ENCODE data around the gene KCNT1. TPM values are rescaled to one million over a fixed set of nuclear protein-coding genes. Genes with fewer than 3 reads are reported as not detected.

Gene KCNT1
- total RNA-seq, 1 donor from 2014 or later = not detected

DNA sequence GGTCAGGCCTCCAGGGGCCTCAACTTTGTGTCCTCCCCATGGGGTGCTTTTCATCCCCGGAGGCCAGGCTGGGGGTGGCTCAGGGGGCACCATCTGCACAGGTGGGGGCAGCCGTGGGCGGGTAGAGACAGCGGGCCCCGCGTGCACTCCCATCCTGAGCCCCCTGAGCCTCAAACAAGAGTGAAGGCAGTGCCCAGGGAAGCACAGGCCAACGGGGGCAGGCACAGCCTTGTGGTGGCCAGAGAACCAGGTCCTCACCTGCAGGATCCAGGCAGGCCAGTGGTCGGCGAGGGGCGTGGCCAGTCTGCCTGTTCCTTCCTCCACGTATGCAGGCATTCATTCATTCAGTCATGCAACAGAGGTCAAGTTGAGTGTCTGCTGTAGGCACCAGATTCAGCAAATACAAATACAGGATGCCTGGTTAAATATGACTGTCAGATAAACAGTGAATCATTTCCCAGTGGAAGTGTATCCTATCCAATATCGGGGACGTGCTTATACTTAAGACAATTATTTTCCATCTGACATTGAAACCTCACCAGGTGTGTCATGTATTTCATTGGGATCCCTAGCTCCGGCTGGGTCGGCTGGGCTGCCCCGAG, 22.3 kb downstream of the KCNT1 start:
- peak; percentile 80 for DNase-seq (ENCODE audit: extremely low read depth, low read depth, low spot score)

- DNase-seq (ENCODE audit: extremely low read depth, low read depth, low spot score) = no peak
These were observed 24.3 kb downstream of the KCNT1 start for GRCh38 chr9:135726138-135726853.

DNA sequence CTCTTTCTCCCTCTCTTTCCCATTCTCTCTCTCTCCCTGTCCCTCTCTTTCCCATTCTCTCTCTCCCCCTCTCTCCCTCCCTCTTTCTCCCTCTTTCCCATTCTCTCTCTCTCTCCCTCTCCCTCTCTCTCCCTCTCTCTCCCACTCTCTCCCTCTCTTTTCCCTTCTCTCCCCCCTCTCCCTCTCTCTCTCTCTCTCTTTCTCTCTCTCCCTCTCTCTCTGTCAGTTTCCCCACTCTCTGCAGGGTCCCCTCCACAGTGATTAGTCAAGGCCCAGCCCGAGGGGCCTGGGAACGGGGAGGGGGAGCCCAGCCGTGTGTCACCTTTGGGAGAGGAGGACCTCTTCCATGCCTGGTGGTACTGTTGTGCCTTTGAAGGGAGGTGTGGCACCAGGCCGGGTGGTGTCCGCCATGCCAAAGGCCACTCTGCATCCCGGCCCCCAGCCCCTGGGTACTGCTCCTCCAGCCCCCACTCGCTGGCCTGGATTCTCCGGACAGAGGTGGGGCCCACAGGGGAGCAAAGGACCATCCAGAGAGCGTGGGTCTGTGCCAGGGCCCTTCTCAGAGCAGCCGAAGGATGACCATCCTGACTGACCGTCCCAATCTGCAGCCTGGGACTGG, 25.4 kb downstream of the KCNT1 start:
- no peak for DNase-seq (ENCODE audit: extremely low read depth, low read depth, low spot score)

DNA sequence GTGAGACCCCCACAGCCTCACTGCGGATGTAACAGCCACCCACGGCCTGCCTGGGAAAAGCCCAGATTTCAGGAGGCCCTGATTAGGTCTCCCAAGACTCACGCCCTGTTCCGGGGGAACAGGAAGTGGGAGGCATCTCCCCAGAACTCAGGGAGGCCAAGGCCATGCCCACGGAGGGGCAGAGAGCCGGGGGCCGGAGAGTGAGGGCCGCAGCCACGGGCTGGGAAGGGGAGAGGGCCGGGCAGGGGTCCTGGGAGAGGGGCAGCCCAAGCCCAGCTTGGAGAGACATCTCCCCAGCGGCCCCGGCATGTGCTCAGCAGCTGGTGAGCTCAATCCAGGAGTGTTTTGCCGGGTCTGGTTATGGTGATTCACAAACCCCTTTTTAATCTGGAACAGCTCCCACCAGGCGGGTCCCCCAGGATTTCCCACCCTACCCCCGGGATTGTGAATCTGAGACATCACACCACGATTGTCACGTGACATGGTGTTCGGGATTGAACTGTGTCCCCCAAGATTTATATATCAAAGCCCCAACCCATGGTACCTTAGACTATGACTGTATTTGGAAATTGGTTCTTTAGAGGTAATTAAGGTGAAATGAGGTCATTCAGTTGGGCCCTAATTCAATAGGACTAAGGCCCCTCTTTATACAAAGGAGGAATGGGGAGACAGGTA, 26.6 kb downstream of the KCNT1 start:
- DNase-seq (ENCODE audit: extremely low read depth, low read depth, low spot score) = no peak

DNA sequence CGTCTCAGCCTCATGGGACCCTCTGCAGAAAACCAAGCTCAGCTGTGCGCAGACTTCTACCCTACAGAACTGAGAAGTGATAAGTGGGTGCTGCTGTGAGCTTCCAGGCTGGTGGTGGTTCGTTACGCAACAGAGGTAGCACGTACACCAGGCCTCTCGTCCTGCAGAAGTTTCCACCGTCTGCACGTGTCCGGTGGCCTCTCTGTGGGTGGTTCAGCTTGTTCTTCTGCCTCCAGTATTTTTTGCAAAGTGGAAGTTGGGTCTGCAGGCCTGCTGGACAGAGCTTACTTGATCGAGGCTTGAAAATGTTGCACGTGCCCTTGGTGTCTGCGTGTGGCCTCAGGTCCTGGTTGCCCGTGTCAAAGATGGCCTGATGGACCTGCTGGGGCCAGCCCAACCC, 27.5 kb downstream of the KCNT1 start:
- no peak for DNase-seq (ENCODE audit: extremely low read depth, low read depth, low spot score)

DNA sequence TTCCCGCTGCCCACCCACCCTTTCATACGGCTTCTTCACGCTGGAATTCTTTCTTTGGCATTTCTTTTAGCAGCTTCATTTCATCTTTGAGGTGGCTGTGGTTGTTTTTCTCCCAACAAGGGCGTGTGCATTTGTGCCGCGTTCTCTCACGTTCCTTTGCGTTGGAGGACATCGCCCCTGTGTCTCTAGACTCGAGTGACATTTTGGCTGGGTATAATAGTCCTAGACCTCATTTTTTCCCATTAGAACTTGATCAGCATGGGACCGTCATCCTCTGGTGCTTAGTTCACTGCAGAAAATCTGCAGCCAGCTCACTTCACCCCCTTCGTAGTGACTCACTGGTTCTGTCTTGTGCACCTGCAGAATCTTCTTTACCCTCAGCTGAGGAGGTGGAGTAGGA, 29.5 kb downstream of the KCNT1 start:
- no peak for DNase-seq (ENCODE audit: extremely low read depth, low read depth, low spot score)

GRCh38 chr9:135732569-135733257, 30.7 kb downstream of the KCNT1 start:
- no peak for DNase-seq (ENCODE audit: extremely low read depth, low read depth, low spot score)

DNA sequence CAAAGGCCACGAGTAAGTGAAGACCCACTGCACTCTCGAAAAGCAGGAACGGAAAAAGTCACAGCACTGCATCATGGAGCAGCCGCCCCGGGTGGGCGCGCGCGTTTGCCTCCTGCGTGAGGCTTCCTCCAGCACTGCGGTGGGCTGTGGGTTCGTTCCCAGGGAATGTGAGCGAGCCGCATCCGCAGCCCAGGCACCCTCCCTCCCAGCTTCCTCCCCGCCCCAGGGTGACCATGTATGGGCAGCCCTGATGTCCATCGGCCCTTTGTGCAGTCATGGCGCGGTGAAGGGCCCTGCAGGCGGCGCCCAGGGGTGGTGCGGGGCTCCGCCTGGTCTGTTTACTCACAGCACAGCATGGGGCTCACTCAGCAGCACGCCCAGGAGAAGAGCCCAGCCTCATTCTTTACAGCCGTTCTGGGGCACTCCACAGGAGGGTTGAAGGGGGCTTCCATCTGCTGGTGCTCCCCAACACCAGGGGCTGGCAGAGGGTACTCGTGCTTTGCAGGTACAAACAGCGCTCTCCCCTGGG, 32.7 kb downstream of the KCNT1 start:
- DNase-seq (ENCODE audit: extremely low read depth, low read depth, low spot score) = no peak

- DNase-seq (ENCODE audit: extremely low read depth, low read depth, low spot score) = no peak
These were observed 34.4 kb downstream of the KCNT1 start for GRCh38 chr9:135736272-135736978.

- no peak for DNase-seq (ENCODE audit: extremely low read depth, low read depth, low spot score)
These were observed 35.2 kb downstream of the KCNT1 start for GRCh38 chr9:135736979-135737839.

GRCh38 chr9:135737840-135738521, 36.0 kb downstream of the KCNT1 start:
- no peak for DNase-seq (ENCODE audit: extremely low read depth, low read depth, low spot score)

GRCh38 chr9:135739271-135740220, 37.6 kb downstream of the KCNT1 start:
- no peak for DNase-seq (ENCODE audit: extremely low read depth, low read depth, low spot score)

DNA sequence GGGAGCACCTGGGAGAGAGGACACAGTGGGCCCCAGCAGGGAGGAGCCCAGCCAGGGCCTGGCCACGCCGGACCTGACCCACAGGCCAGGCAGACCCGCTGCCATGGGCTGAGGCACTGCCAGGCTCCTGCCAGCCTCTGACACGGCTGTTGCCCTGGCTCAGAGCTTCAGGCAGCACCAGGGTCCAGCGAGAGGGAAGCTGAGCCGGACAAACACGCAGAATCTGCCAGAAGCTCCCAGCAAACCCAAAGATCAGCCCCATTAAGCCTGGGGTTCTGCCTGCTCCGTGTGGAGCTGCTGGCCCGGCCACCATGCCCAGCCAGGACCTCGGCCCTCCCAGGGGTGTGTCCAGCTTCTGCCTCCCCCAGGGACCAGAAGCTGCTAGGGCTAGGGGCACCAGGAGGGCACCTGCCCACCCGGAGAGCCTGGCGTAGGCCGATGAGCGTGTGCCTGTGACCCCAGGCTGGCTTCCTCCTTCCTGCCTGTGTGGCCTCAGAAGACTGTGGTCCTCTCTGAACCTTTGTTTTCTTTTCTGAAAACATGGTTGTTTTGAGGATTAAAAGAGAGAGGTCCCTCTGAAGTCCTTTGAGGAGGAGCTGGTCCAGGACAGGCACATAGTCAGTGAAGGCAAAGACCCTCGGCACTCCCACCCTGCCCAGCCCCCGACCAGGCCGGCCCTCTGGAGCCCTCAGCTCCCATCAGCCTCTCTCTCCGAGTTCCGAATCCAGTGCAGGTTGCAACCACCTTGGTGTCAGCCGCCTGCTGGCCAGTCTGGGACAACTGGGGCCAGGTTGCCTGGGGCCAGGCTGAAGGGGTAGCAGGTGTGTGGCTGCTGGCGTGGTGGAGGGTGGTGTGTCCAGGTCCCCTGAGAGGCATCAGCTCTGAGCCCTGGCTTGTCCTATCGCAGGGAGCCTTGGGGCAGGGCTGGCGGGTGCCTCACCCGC, 39.6 kb downstream of the KCNT1 start:
- DNase-seq (ENCODE audit: extremely low read depth, low read depth, low spot score) = no peak

- DNase-seq (ENCODE audit: extremely low read depth, low read depth, low spot score) = no peak
These were observed 41.0 kb downstream of the KCNT1 start for GRCh38 chr9:135743021-135743420.

DNA sequence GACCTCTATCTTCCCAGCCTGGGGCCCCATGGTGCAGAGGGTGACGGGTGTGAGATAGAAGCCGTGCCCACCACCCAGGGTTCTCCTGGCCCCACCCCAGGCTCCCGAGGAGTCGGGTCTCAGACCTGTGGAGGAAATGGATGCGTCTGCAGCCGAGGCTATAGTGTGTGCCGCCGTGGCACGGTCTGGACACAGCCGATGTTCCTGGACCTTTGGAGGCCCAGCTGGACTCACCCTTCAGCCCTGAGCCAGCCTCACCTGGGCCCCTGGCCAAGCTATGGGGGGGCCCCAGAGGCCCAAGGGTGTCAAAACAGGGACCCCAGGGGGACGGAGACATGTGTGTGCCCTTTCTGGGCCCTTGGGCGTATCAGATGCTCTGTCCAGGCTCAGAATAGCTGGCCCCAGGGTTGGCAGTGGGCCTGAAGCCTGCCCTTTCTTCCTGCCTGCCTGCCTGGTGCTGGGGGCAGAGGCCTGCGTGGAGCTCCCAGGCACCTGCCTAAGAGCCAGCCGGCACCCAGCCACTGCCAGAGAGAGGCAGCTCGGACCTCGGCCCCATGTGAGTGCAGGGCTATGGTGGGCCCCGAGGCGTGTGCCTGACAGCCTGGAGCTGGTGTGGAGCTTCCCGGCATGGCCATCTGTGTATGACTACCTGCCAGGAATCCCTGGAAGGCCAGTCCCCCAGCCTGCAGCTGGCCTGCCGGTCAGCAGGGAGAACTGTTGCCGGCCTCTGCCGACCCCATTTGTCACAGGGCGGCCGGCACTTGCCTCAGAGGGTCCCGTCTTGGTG, 41.8 kb downstream of the KCNT1 start:
- DNase-seq (ENCODE audit: extremely low read depth, low read depth, low spot score) = no peak

All from glomerular endothelial cell (primary cell).